ENCODE data around the gene ZYX.

- TF ChIP-seq CTCF (IDR thresholded peaks at IDR 0.05) (no peak), POLR2A (IDR thresholded peaks at IDR 0.05) (no peak)
Observed at GRCh38 chr7:143407287-143408251, 26.4 kb downstream of the ZYX start.

Measured in tibial nerve (tissue), 3 donors.